Measurements from ENCODE around the gene RFTN1.

The RFTN1 gene

GRCh38 chr3:16477056-16477455, 36.4 kb downstream of the RFTN1 start:
- TF ChIP-seq SPI1 (IDR thresholded peaks at IDR 0.05; ENCODE audit: low read depth, low read length), result no peak
- no peak for TF ChIP-seq POU2F2 (IDR thresholded peaks at IDR 0.05; ENCODE audit: low read depth, low read length)
- TF ChIP-seq POLR2A (IDR thresholded peaks at IDR 0.05; ENCODE audit: low read depth, low read length), result no peak
- TF ChIP-seq TAF1 (IDR thresholded peaks at IDR 0.05; ENCODE audit: low read depth, low read length), result no peak
- no peak for TF ChIP-seq POLR2AphosphoS5 (IDR thresholded peaks at IDR 0.05; ENCODE audit: low read depth, low read length)
- no peak for TF ChIP-seq PAX5 (IDR thresholded peaks at IDR 0.05; ENCODE audit: insufficient read depth, low read length, severe bottlenecking)
- no peak for FAIRE-seq

GRCh38 chr3:16476636-16477035, 36.9 kb downstream of the RFTN1 start:
- TF ChIP-seq PAX5 (IDR thresholded peaks at IDR 0.05; ENCODE audit: insufficient read depth, low read length, severe bottlenecking) (no peak), TAF1 (IDR thresholded peaks at IDR 0.05; ENCODE audit: low read depth, low read length) (no peak), POU2F2 (IDR thresholded peaks at IDR 0.05; ENCODE audit: low read depth, low read length) (no peak), POLR2A (IDR thresholded peaks at IDR 0.05; ENCODE audit: low read depth, low read length) (no peak), POLR2AphosphoS5 (IDR thresholded peaks at IDR 0.05; ENCODE audit: low read depth, low read length) (no peak), SPI1 (IDR thresholded peaks at IDR 0.05; ENCODE audit: low read depth, low read length) (no peak)
- no peak for DNase-seq (ENCODE audit: insufficient read length, low spot score)
- FAIRE-seq, result no peak

More at GRCh38 chr3:16477056-16477455, 36.4 kb downstream of the RFTN1 start:
- no peak for DNase-seq (ENCODE audit: insufficient read length, low spot score)

GRCh38 chr3:16475766-16476165, 37.7 kb downstream of the RFTN1 start:
- TF ChIP-seq TAF1 (IDR thresholded peaks at IDR 0.05; ENCODE audit: low read depth, low read length), result no peak
- TF ChIP-seq POLR2A (IDR thresholded peaks at IDR 0.05; ENCODE audit: low read depth, low read length), result no peak
- TF ChIP-seq POLR2AphosphoS5 (IDR thresholded peaks at IDR 0.05; ENCODE audit: low read depth, low read length), result no peak
- no peak for TF ChIP-seq PAX5 (IDR thresholded peaks at IDR 0.05; ENCODE audit: insufficient read depth, low read length, severe bottlenecking)
- TF ChIP-seq POU2F2 (IDR thresholded peaks at IDR 0.05; ENCODE audit: low read depth, low read length), result no peak
- no peak for TF ChIP-seq SPI1 (IDR thresholded peaks at IDR 0.05; ENCODE audit: low read depth, low read length)
- DNase-seq (ENCODE audit: insufficient read length, low spot score) (no peak), FAIRE-seq (no peak)

- no peak for TF ChIP-seq TAF1 (IDR thresholded peaks at IDR 0.05; ENCODE audit: low read depth, low read length)
- no peak for TF ChIP-seq POLR2AphosphoS5 (IDR thresholded peaks at IDR 0.05; ENCODE audit: low read depth, low read length)
- no peak for TF ChIP-seq POLR2A (IDR thresholded peaks at IDR 0.05; ENCODE audit: low read depth, low read length)
- TF ChIP-seq SPI1 (IDR thresholded peaks at IDR 0.05; ENCODE audit: low read depth, low read length), result no peak
- no peak for TF ChIP-seq POU2F2 (IDR thresholded peaks at IDR 0.05; ENCODE audit: low read depth, low read length)
- no peak for TF ChIP-seq PAX5 (IDR thresholded peaks at IDR 0.05; ENCODE audit: insufficient read depth, low read length, severe bottlenecking)
- FAIRE-seq (no peak), DNase-seq (ENCODE audit: insufficient read length, low spot score) (no peak)
Observed at GRCh38 chr3:16474920-16475319, 38.6 kb downstream of the RFTN1 start.

GRCh38 chr3:16474216-16474615, 39.3 kb downstream of the RFTN1 start:
- TF ChIP-seq PAX5 (IDR thresholded peaks at IDR 0.05; ENCODE audit: insufficient read depth, low read length, severe bottlenecking) (no peak), TAF1 (IDR thresholded peaks at IDR 0.05; ENCODE audit: low read depth, low read length) (no peak)
- FAIRE-seq (no peak), DNase-seq (ENCODE audit: insufficient read length, low spot score) (no peak)

GRCh38 chr3:16472593-16472992, 40.9 kb downstream of the RFTN1 start:
- DNase-seq (ENCODE audit: insufficient read length, low spot score), result no peak
- no peak for FAIRE-seq
- TF ChIP-seq SPI1 (IDR thresholded peaks at IDR 0.05; ENCODE audit: low read depth, low read length) (no peak), POU2F2 (IDR thresholded peaks at IDR 0.05; ENCODE audit: low read depth, low read length) (no peak), POLR2A (IDR thresholded peaks at IDR 0.05; ENCODE audit: low read depth, low read length) (no peak), TAF1 (IDR thresholded peaks at IDR 0.05; ENCODE audit: low read depth, low read length) (no peak)

GRCh38 chr3:16471897-16472296, 41.6 kb downstream of the RFTN1 start:
- no peak for FAIRE-seq
- no peak for DNase-seq (ENCODE audit: insufficient read length, low spot score)

GRCh38 chr3:16470590-16470989, 42.9 kb downstream of the RFTN1 start:
- TF ChIP-seq POU2F2 (IDR thresholded peaks at IDR 0.05; ENCODE audit: low read depth, low read length) (no peak), SPI1 (IDR thresholded peaks at IDR 0.05; ENCODE audit: low read depth, low read length) (no peak), TAF1 (IDR thresholded peaks at IDR 0.05; ENCODE audit: low read depth, low read length) (no peak), POLR2AphosphoS5 (IDR thresholded peaks at IDR 0.05; ENCODE audit: low read depth, low read length) (no peak), PAX5 (IDR thresholded peaks at IDR 0.05; ENCODE audit: insufficient read depth, low read length, severe bottlenecking) (no peak), POLR2A (IDR thresholded peaks at IDR 0.05; ENCODE audit: low read depth, low read length) (no peak)
- FAIRE-seq, result no peak
- DNase-seq (ENCODE audit: insufficient read length, low spot score), result no peak

More at GRCh38 chr3:16471897-16472296, 41.6 kb downstream of the RFTN1 start:
- no peak for TF ChIP-seq TAF1 (IDR thresholded peaks at IDR 0.05; ENCODE audit: low read depth, low read length)
- TF ChIP-seq POLR2AphosphoS5 (IDR thresholded peaks at IDR 0.05; ENCODE audit: low read depth, low read length), result no peak
- no peak for TF ChIP-seq POU2F2 (IDR thresholded peaks at IDR 0.05; ENCODE audit: low read depth, low read length)
- no peak for TF ChIP-seq SPI1 (IDR thresholded peaks at IDR 0.05; ENCODE audit: low read depth, low read length)
- no peak for TF ChIP-seq PAX5 (IDR thresholded peaks at IDR 0.05; ENCODE audit: insufficient read depth, low read length, severe bottlenecking)
- no peak for TF ChIP-seq POLR2A (IDR thresholded peaks at IDR 0.05; ENCODE audit: low read depth, low read length)

- no peak for DNase-seq (ENCODE audit: insufficient read length, low spot score)
- FAIRE-seq, result no peak
- TF ChIP-seq POLR2A (IDR thresholded peaks at IDR 0.05; ENCODE audit: low read depth, low read length), result no peak
- TF ChIP-seq POLR2AphosphoS5 (IDR thresholded peaks at IDR 0.05; ENCODE audit: low read depth, low read length), result 0 out of 2 replicates have a peak, but pooled peaks have one; percentile 1
Observed at GRCh38 chr3:16468336-16469098, 45.0 kb downstream of the RFTN1 start.

- no peak for DNase-seq (ENCODE audit: insufficient read length, low spot score)
- TF ChIP-seq POLR2A (IDR thresholded peaks at IDR 0.05; ENCODE audit: low read depth, low read length), result no peak
- TF ChIP-seq TAF1 (IDR thresholded peaks at IDR 0.05; ENCODE audit: low read depth, low read length), result no peak
- TF ChIP-seq SPI1 (IDR thresholded peaks at IDR 0.05; ENCODE audit: low read depth, low read length), result 0 out of 2 replicates have a peak, but pooled peaks have one; percentile 4
- no peak for TF ChIP-seq PAX5 (IDR thresholded peaks at IDR 0.05; ENCODE audit: insufficient read depth, low read length, severe bottlenecking)
- peak; percentile 43 for FAIRE-seq
Observed at GRCh38 chr3:16468002-16468335, 45.5 kb downstream of the RFTN1 start.
